ENCODE measurements around the gene PLLP.

DNA sequence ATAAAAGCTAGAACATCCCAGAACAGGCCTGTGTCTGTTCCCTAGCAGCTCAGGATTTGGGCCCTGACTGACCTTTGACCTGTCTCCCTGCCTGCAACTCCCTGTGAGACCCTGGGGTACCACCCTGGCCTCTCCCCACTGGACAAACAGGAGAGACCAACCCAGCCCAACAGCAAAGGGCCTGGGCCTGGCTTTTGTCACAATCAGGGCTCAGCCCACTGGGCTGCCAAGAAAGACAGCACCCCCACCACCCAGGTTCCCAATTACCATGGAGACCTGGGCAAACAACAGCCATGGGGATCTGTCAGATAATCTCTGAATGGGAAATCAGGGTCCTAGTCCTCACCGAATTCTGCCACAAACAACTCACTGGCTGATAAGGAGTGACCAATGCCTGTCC lies 11.1 kb downstream of the PLLP start:
- TF ChIP-seq CTCF (IDR thresholded peaks at IDR 0.05) (no peak), EZH2 (IDR thresholded peaks at IDR 0.05; ENCODE audit: borderline replicate concordance, insufficient read depth, low read depth, low read length, poor library complexity, severe bottlenecking) (no peak)
